Mesenteric fat pad (tissue), 1 donor: ENCODE results near the gene FNIP1. TPM values are rescaled to one million over a fixed set of nuclear protein-coding genes. Genes with fewer than 3 reads are reported as not detected.
"Not testable (repeated sequence)": the region's sequence is repeated elsewhere in the genome, so short reads cannot be mapped to it uniquely, and the experiment has no call there.

Source experiments
- DNase-seq: peaks from one replicate; pipeline ENCODE4 v3.0.0-alpha.2; 2020; ENCODE audit warnings: low spot score
- total RNA-seq: library from RNA; stranded (reverse); fragmentation: NEBNext Ultra II Directional; extraction: Animal tissue kit (Norgen Biotek cat#: 25700); gene quantifications from one replicate; pipeline ENCODE4 v1.2.1, GENCODE V29; 2021
- donor health status: DM: yes; HTN: yes; CAD: no.

FNIP1 gene
- total RNA-seq, 1 donor from 2014 or later = 47.6 TPM

- no peak for DNase-seq
Measured at GRCh38 chr5:131787736-131788135, 9.1 kb downstream of the FNIP1 start.

- no peak for DNase-seq
Measured at GRCh38 chr5:131786900-131787692, 9.7 kb downstream of the FNIP1 start.

GRCh38 chr5:131786036-131786435, 10.8 kb downstream of the FNIP1 start:
- no peak for DNase-seq

- no peak for DNase-seq
Measured at GRCh38 chr5:131783874-131784273, 12.9 kb downstream of the FNIP1 start.

- DNase-seq = no peak
Measured at GRCh38 chr5:131783357-131783756, 13.5 kb downstream of the FNIP1 start.

- DNase-seq = no peak
Measured at GRCh38 chr5:131782717-131783116, 14.1 kb downstream of the FNIP1 start.

GRCh38 chr5:131778141-131778540, 18.7 kb downstream of the FNIP1 start:
- not testable (repeated sequence) for DNase-seq

GRCh38 chr5:131776450-131776849, 20.4 kb downstream of the FNIP1 start:
- DNase-seq = no peak

GRCh38 chr5:131774652-131775367, 22.0 kb downstream of the FNIP1 start:
- DNase-seq = no peak

GRCh38 chr5:131773805-131774204, 23.0 kb downstream of the FNIP1 start:
- no peak for DNase-seq

GRCh38 chr5:131771692-131772091, 25.1 kb downstream of the FNIP1 start:
- DNase-seq = no peak

- DNase-seq = no peak
Measured at GRCh38 chr5:131769961-131770360, 26.9 kb downstream of the FNIP1 start.

- DNase-seq = no peak
Measured at GRCh38 chr5:131769336-131769735, 27.5 kb downstream of the FNIP1 start.

- no peak for DNase-seq
Measured at GRCh38 chr5:131767891-131768290, 28.9 kb downstream of the FNIP1 start.

- DNase-seq = no peak
Measured at GRCh38 chr5:131766689-131767088, 30.1 kb downstream of the FNIP1 start.

- DNase-seq = no peak
Measured at GRCh38 chr5:131765261-131765660, 31.6 kb downstream of the FNIP1 start.

- no peak for DNase-seq
Measured at GRCh38 chr5:131763968-131764367, 32.8 kb downstream of the FNIP1 start.

GRCh38 chr5:131760793-131761192, 36.0 kb downstream of the FNIP1 start:
- DNase-seq = no peak

GRCh38 chr5:131759704-131760103, 37.1 kb downstream of the FNIP1 start:
- DNase-seq = no peak

GRCh38 chr5:131758520-131758900, 38.3 kb downstream of the FNIP1 start:
- DNase-seq = no peak

GRCh38 chr5:131757830-131758519, 38.8 kb downstream of the FNIP1 start:
- DNase-seq = no peak

GRCh38 chr5:131756942-131757341, 39.9 kb downstream of the FNIP1 start:
- no peak for DNase-seq
